PC-9 (cell line): Measurements from ENCODE around the gene GJC2.

ENCODE experiments used
- EZH2 ChIP-seq: fragments of 200-600 bp; sonication (generic); IDR thresholded peaks from 2 replicates; pipeline ENCODE4 v1.8.0; 2017; ENCODE audit warnings: antibody characterized with exemption, low read depth
- TF ChIP-seq, protein P1 (sequence below): fragments of 200-600 bp; sonication (generic); conservative IDR thresholded peaks from 2 replicates; pipeline ENCODE4 v1.6.1; 2017; ENCODE audit warnings: mixed run types, antibody characterized with exemption, mild to moderate bottlenecking, moderate library complexity

DNA sequence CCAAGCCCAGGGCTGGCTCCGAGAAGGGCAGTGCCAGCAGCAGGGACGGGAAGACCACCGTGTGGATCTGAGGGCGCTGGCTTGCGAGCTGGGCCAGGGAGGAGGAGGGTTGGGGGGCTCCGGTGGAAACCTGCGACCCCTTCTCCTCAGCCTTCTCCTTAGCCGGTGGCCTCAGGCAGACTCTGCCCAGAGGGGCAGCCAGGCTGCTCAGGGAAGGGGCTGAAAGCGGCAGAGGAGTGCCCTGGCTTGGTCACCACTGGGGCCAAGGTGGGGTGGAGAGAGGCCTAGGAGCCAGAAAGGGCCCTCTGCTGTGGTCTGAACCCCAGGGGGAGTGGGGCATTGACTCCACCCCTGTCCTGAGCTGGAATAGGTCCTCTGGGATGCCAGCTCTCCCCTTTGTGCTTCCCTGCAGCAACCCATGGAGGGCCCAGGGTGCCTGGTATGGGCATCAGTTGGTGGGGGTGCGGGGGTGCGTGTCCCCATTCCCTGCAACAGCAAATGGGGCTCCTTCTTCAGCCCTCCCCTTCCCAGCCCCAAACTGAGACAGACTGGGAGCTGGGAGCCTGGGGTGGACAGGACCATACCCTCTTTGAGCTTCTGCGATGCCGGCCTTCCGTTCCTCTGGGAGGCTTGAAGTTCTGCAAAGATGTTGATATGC is 9.4 kb downstream of the GJC2 start:
- TF ChIP-seq, protein P1, sequence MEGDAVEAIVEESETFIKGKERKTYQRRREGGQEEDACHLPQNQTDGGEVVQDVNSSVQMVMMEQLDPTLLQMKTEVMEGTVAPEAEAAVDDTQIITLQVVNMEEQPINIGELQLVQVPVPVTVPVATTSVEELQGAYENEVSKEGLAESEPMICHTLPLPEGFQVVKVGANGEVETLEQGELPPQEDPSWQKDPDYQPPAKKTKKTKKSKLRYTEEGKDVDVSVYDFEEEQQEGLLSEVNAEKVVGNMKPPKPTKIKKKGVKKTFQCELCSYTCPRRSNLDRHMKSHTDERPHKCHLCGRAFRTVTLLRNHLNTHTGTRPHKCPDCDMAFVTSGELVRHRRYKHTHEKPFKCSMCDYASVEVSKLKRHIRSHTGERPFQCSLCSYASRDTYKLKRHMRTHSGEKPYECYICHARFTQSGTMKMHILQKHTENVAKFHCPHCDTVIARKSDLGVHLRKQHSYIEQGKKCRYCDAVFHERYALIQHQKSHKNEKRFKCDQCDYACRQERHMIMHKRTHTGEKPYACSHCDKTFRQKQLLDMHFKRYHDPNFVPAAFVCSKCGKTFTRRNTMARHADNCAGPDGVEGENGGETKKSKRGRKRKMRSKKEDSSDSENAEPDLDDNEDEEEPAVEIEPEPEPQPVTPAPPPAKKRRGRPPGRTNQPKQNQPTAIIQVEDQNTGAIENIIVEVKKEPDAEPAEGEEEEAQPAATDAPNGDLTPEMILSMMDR, result no peak
- no peak for TF ChIP-seq EZH2
